Heart left ventricle (tissue), 13 donors: ENCODE measurements around the gene FAM98B.
A peak's percentile ranks its signal among the peaks of the same experiment; 100 is the strongest.

Source experiments
- POLR2A ChIP-seq, 2 donors: fragments of 450-650 bp; IDR thresholded peaks; one replicate each; pipeline ENCODE4 v1.6.1; 2017; ENCODE audit warnings: antibody characterized with exemption in 2 of 2, mild to moderate bottlenecking in 2 of 2, moderate library complexity in 2 of 2
- TF ChIP-seq, protein P1 (sequence below), 12 donors: fragments of 200-600 bp; sonication (generic) in 4 of 12; IDR thresholded peaks; one replicate each; pipeline versions ENCODE4 v1.5.0 to v1.8.0; 2018 to 2022; ENCODE audit warnings: antibody characterized with exemption in 12 of 12, mild to moderate bottlenecking in 5 of 12
- donor health status: ischemic (EF 13 %, LVEDD 7.1; RV severe dilation, severe dysfunction).
- donor health status: DM: no; HTN: yes; CAD: no.
- donor health status: DM: no; HTN: no; CAD: no.
- donor health status: ischemic (EF 25% LVEDD 6.9; RV normal size, moderate dysfunction).
- donor health status: ischemic (EF 25% LVEDD 5.7; RV mildly dilated, moderate dysfunction).
- donor health status: ischemic (EF 35%, LVEDD 5.7; RV mildly dilated, moderate dysfunction).
- donor health status: nonischemic (EF 11% LVEDD 7.7; RV severe dilation, severe dysfunction).
- donor health status: DM: yes; HTN: yes; CAD: no.
- donor health status: PGD.
- donor health status: ischemic (EF 29% LVEDD 5.4; RV normal size, mild dysfunction).
- donor health status: nonischemic (EF 23%, LVEDD 6.1; RV moderate dilation, normal function).

GRCh38 chr15:38474155-38474757 lies 20.3 kb downstream of the FAM98B start:
- TF ChIP-seq, protein P1, sequence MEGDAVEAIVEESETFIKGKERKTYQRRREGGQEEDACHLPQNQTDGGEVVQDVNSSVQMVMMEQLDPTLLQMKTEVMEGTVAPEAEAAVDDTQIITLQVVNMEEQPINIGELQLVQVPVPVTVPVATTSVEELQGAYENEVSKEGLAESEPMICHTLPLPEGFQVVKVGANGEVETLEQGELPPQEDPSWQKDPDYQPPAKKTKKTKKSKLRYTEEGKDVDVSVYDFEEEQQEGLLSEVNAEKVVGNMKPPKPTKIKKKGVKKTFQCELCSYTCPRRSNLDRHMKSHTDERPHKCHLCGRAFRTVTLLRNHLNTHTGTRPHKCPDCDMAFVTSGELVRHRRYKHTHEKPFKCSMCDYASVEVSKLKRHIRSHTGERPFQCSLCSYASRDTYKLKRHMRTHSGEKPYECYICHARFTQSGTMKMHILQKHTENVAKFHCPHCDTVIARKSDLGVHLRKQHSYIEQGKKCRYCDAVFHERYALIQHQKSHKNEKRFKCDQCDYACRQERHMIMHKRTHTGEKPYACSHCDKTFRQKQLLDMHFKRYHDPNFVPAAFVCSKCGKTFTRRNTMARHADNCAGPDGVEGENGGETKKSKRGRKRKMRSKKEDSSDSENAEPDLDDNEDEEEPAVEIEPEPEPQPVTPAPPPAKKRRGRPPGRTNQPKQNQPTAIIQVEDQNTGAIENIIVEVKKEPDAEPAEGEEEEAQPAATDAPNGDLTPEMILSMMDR (IDR thresholded peaks at IDR 0.05): peak; percentile 30 to 70 (median 60)
- TF ChIP-seq POLR2A (IDR thresholded peaks at IDR 0.05): no peak
